ENCODE data around the gene PER3.

PER3 gene

GRCh38 chr1:7878027-7878426, 93.9 kb downstream of the PER3 start:
- no peak for DNase-seq

- DNase-seq, result no peak
These were observed 95.1 kb downstream of the PER3 start for GRCh38 chr1:7879228-7879627.

GRCh38 chr1:7884757-7885156, 100.7 kb downstream of the PER3 start:
- no peak for DNase-seq

GRCh38 chr1:7885513-7886404, 101.7 kb downstream of the PER3 start:
- DNase-seq, result peak in 1 of 2 donors; percentile 4

- DNase-seq, result no peak
These were observed 102.3 kb downstream of the PER3 start for GRCh38 chr1:7886405-7886745.

- DNase-seq, result no peak
These were observed 104.4 kb downstream of the PER3 start for GRCh38 chr1:7888248-7889081.

GRCh38 chr1:7890853-7891252, 106.8 kb downstream of the PER3 start:
- DNase-seq, result no peak

GRCh38 chr1:7891804-7892203, 107.7 kb downstream of the PER3 start:
- no peak for DNase-seq

- no peak for DNase-seq
These were observed 109.6 kb downstream of the PER3 start for GRCh38 chr1:7893529-7894180.
